Astrocyte (in vitro differentiated cells and primary cell): ENCODE results near the gene CTAGE8.

Experiments
- EZH2 ChIP-seq: IDR thresholded peaks from 2 replicates; pipeline ENCODE4 v1.6.1; 2012; ENCODE audit warnings: mild to moderate bottlenecking, low read length, inconsistent platforms; ENCODE audit not compliant: insufficient read depth
- TF ChIP-seq, protein P1 (sequence below): IDR thresholded peaks from 2 replicates; pipeline ENCODE4 v1.5.1; 2011; ENCODE audit warnings: low read depth, mild to moderate bottlenecking, inconsistent platforms, low read length, moderate library complexity; ENCODE audit not compliant: insufficient read depth

DNA sequence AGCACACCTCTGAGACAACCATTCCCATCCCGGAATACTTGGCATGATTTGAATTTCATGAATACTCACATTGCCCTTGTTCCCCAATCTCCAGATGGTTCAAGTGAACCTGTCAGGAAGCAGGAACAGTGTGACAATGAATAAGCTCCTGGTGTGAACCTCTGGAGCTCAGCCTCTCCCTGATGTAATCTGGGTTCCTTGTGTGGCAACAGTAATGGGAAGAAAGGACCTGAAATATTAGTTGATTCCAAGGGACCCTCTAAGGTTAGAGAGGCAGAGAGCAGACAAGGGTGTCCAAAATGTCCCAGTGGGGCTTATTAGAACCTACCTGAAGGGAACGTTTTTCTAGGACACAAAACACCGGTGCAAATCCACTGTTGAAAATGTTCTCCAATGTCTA is 13.0 kb downstream of the CTAGE8 start:
- TF ChIP-seq, protein P1, sequence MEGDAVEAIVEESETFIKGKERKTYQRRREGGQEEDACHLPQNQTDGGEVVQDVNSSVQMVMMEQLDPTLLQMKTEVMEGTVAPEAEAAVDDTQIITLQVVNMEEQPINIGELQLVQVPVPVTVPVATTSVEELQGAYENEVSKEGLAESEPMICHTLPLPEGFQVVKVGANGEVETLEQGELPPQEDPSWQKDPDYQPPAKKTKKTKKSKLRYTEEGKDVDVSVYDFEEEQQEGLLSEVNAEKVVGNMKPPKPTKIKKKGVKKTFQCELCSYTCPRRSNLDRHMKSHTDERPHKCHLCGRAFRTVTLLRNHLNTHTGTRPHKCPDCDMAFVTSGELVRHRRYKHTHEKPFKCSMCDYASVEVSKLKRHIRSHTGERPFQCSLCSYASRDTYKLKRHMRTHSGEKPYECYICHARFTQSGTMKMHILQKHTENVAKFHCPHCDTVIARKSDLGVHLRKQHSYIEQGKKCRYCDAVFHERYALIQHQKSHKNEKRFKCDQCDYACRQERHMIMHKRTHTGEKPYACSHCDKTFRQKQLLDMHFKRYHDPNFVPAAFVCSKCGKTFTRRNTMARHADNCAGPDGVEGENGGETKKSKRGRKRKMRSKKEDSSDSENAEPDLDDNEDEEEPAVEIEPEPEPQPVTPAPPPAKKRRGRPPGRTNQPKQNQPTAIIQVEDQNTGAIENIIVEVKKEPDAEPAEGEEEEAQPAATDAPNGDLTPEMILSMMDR: no peak
- TF ChIP-seq EZH2: no peak
